Measurements from ENCODE around the gene OPN3.

OPN3 gene

GRCh38 chr1:241589521-241589920 lies 50.6 kb downstream of the OPN3 start:
- DNase-seq (ENCODE audit: low spot score), result no peak

GRCh38 chr1:241586905-241587512 lies 53.2 kb downstream of the OPN3 start:
- no peak for DNase-seq (ENCODE audit: low spot score)

DNA sequence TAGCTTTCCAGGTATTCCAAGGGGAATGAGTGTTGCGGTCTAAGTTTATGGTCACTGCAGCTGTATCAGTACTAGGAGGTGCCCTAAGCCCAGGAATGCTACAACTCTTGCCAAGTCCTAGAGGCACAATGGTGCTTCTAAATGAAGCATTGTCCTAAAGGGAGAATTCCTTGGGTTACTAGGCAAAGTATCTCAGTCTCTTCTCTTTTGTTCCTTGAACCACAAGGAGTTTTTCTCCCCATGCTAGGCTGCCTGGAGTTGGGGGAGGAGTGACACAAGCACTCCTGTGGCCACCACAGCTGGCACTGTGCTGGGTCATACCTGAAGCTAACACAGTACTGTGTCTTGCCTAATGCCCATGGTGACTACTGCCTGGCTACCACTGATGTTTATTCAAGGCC lies 57.2 kb downstream of the OPN3 start:
- no peak for DNase-seq (ENCODE audit: low spot score)

DNA sequence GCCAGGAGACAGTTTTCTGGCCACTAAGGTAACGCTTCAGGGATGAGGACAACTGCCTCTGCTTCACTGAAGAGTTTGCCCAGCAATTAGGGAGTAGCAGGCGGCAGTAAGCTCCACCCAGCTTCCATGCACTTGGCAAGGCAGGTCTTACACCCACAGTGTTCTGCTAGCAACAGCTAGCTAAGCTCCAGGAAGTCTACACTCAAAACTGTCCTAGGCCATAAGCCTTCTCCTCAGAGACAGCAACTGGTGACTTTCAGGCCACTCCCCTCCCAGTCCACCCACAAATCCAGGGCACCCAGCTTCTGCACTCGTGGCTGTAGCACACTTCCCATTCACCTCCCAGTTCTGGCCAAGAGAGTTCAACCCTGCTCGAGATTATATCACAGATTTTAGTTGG lies 60.7 kb downstream of the OPN3 start:
- no peak for DNase-seq (ENCODE audit: low spot score)

DNA sequence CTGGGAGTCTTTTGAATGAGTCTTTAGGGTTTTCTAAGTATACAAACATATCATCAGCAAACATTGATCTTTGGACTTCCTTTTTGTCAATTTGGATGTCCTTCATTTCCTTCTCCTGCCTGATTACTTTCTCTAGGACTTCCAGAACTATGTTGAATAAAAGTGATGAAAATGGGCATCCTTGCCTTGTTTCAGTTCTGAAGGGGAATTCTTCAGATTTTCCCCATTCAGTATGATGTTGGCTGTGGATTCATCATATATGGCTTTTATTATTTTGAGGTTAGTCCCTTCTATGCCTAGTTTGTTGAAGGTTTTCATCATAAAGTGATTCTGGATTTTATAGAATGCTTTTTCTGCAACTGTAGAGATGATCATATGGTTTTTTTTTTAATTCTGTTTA lies 66.0 kb downstream of the OPN3 start:
- no peak for DNase-seq (ENCODE audit: low spot score)

DNA sequence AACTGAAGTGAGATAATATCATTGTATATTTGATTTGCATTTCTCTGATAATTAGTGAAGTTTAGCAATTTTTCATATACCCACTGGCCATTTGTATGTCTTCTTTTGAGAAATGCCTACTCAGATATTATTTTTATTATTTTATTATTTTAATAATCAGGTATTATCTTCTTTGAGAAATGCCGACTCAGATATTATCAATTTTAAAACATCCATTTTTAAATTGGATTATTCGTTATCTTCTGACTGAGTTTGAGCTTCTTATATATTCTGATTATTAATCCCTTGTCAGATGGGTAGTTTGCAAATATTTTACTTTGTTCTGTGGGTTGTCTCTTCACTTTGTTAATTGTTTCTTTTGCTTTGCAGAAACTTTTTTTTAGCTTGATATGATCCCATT lies 70.3 kb downstream of the OPN3 start:
- no peak for DNase-seq (ENCODE audit: low spot score)

DNA sequence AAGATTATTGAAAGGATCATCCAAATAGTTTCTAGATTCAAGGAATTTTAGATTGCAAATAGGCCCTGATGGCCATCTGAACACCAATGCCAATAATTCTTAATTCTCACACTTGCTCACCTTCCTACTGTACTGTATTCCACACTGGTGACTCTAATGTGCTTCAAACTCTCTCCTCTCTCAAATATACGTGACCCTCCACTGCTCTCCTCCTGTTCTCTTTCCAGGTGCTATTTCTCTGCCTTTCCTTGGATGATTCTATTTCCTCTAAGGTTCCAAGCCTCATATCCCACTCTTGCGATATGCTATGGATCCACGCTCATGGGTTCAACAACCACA lies 79.4 kb downstream of the OPN3 start:
- no peak for DNase-seq (ENCODE audit: low spot score)

- no peak for DNase-seq (ENCODE audit: low spot score)
Observed at GRCh38 chr1:241560146-241560848, 79.9 kb downstream of the OPN3 start.

DNA sequence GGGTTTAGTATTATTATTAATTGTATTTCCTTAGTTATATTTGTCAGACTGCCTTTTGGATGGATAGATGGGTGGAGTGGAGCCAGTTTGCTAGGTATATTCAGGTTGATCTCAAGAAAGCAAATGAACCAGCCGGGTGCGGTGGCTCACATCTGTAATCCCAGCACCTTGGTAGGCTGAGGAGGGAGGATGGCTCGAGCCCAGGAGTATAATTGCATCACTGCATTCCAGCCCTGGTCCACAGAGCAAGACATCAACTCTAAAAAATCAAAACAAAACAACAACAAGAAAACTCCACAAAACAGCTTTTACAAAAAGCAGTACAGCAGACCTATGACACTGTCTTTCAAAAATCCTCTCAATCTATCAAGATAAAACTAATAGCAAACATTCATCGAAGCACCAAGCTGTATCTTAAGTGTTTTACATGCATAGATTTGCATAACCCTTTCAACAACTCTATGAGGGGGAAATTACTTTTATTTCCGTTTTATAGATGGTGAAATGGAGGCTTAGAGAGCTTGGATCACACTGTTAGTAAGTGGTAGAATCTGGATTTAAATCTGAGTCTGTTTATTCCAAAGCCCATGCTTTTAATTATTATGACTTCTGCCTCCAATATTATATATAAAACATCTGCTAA lies 82.5 kb downstream of the OPN3 start:
- DNase-seq (ENCODE audit: low spot score), result no peak

DNA sequence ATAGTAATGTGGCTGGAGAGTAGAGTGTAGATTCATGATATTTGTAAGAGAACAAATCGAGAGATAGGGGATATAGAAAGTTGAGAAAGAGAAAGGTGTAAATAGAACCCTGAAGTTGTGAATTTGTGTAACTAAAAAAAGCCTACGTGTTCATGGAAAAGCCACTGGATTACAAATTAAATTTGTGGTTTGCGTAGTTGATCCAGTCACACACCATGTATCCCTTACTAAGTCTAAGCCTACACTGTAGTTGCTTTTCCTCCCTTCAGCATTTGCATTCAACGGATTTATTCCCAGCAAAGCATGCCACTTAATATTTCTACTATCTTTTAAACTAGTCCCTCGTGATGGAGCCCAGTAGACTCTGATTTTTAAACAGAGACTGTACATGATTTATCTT lies 83.1 kb downstream of the OPN3 start:
- DNase-seq (ENCODE audit: low spot score), result no peak

DNA sequence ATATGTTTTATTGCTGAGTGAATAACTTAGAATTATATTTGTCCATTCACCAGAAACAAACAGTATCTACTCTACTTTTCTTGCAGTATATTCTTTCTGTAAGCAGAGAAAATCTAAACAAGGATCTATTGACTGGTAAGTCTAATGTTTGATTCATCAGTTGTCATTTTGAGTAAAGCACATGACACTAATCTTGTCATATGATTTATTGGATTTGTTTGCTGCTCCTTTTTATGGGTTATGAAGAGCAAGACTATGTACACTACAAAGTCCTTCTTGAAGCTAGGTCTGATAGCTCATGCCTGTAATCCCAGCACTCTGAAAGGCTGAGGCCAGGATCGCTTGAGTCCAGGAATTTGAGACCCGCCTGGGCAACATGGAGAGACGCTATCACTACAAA lies 84.6 kb downstream of the OPN3 start:
- no peak for DNase-seq (ENCODE audit: low spot score)

GRCh38 chr1:241553886-241554592 lies 86.1 kb downstream of the OPN3 start:
- DNase-seq (ENCODE audit: low spot score), result no peak

- no peak for DNase-seq (ENCODE audit: low spot score)
Observed at GRCh38 chr1:241551759-241552638, 88.2 kb downstream of the OPN3 start.

DNA sequence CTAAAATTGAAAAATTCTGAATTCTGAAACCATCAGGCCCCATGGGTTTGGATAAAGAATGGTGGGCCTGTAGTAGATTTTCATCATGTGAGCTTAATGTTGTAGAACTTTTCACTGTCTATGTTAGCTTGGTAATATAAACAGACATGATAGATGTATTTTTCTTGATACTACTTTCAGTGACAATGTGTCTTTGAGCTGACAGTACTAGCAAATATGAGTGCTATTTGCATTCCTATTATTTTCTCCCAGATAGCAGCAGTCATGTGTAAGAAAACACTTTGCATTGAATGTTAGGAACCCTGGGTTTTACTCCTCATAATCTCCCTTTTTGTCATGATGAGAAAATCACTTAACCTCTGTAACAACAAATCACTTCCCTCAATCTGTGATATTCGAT lies 89.9 kb downstream of the OPN3 start:
- no peak for DNase-seq (ENCODE audit: low spot score)

GRCh38 chr1:241548008-241548407 lies 92.2 kb downstream of the OPN3 start:
- no peak for DNase-seq (ENCODE audit: low spot score)

All from hematopoietic multipotent progenitor cell treated with erythropoietin and hydrocortisone succinate and interleukin-3 and kit ligand, for 17 days (in vitro differentiated cells).